Small intestine (tissue), 16 donors: ENCODE results near the gene CEBPB. TPM values are rescaled to one million over a fixed set of nuclear protein-coding genes. Genes with fewer than 3 reads are reported as not detected.
A peak's percentile ranks its signal among the peaks of the same experiment; 100 is the strongest.

Experiments
- DNase-seq, 2 donors: peaks; one replicate each; pipeline versions ENCODE4 v3.0.0 to v3.0.0-alpha.2; 2013
- FAIRE-seq: peaks from 2 replicates; lab custom pipeline; 2012; peaks lifted over from hg19 to GRCh38; lab: Jason Lieb, UNC
- H3K27ac ChIP-seq, 3 donors: one replicate each; pipeline ENCODE4 v1.5.1; 2013; ENCODE audit warnings: low read length in 2 of 3, mild to moderate bottlenecking in 2 of 3, control low read depth in 1 of 3, inconsistent platforms in 1 of 3, low read depth in 1 of 3, moderate library complexity in 1 of 3
- H3K27me3 ChIP-seq, 3 donors: one replicate each; pipeline ENCODE4 v1.6.1; 2013; ENCODE audit warnings: low read length in 3 of 3, inconsistent platforms in 1 of 3; ENCODE audit not compliant: control insufficient read depth in 3 of 3, insufficient read depth in 3 of 3
- H3K36me3 ChIP-seq, 3 donors: one replicate each; pipeline ENCODE4 v1.6.1; 2013; ENCODE audit warnings: low read length in 3 of 3, inconsistent platforms in 1 of 3, low read depth in 1 of 3, mild to moderate bottlenecking in 1 of 3, moderate library complexity in 1 of 3; ENCODE audit not compliant: control insufficient read depth in 3 of 3, insufficient read depth in 2 of 3
- H3K4me1 ChIP-seq, 3 donors: one replicate each; pipeline ENCODE4 v1.6.1; 2013; ENCODE audit warnings: low read length in 2 of 3, inconsistent platforms in 1 of 3, low read depth in 1 of 3, mild to moderate bottlenecking in 1 of 3, moderate library complexity in 1 of 3; ENCODE audit not compliant: control insufficient read depth in 3 of 3, insufficient read depth in 2 of 3
- H3K4me3 ChIP-seq, 3 donors: one replicate each; pipeline ENCODE4 v1.5.1; 2013; ENCODE audit warnings: low read length in 3 of 3, control low read depth in 1 of 3, inconsistent platforms in 1 of 3, low read depth in 1 of 3, mild to moderate bottlenecking in 1 of 3, moderate library complexity in 1 of 3
- H3K9me3 ChIP-seq, 2 donors: one replicate each; pipeline ENCODE4 v1.6.1; 2013; ENCODE audit warnings: low read depth in 1 of 2, low read length in 1 of 2; ENCODE audit not compliant: control insufficient read depth in 2 of 2, insufficient read depth in 1 of 2
- WGBS, 3 donors: extraction: QIAGEN DNeasy Blood & Tissue Kit; methylation state at CpG; one replicate each; pipeline ENCODE4 v1.1.7; 2013; 5-methylcytosine and 5-hydroxymethylcytosine counted together
- long read RNA-seq, 10 donors: transcript quantifications; one replicate each; lab custom pipeline, GENCODE V29; 2026
- polyA plus RNA-seq, 4 donors: library from polyadenylated mRNA; stranded (reverse) in 3 of 4; unstranded in 1 of 4; fragments of 200-250 nt in 3 of 4; fragments of 120-200 nt in 1 of 4; gene quantifications; one replicate each; pipeline versions ENCODE4 v1.2.1 to v1.2.3, GENCODE V29; 2013
- donor health status: healthy with polysubstance abuse.
- donor health status: control.
- donor health status: control.
- donor health status: Bipolar disorder and iron deficiency.
- donor health status: healthy.

CEBPB gene
- 10 to 100 TPM in 3 of 4 donors, 1 to 10 TPM in 1; 7.6 to 26.0 (median 20.4) TPM for polyA plus RNA-seq
- long read RNA-seq, donor 1, transcript CEBPB-201 (1 exons, 1,956 nt) = major isoform, 83 of 83 reads
- long read RNA-seq, donor 1, partial matches to known transcripts = 0 of 83 reads
- long read RNA-seq, donor 1, other reads (novel, unspliced or antisense) = 0 of 83 reads
- long read RNA-seq, donor 2, transcript CEBPB-201 (1 exons, 1,956 nt) = major isoform, 15 of 15 reads
- long read RNA-seq, donor 2, partial matches to known transcripts = 0 of 15 reads
- long read RNA-seq, donor 2, other reads (novel, unspliced or antisense) = 0 of 15 reads
- long read RNA-seq, donor 3, transcript CEBPB-201 (1 exons, 1,956 nt) = major isoform, 29 of 29 reads
- long read RNA-seq, donor 3, partial matches to known transcripts = 0 of 29 reads
- long read RNA-seq, donor 3, other reads (novel, unspliced or antisense) = 0 of 29 reads
- long read RNA-seq, donor 4, partial matches to known transcripts = 0 of 1 reads
- long read RNA-seq, donor 4, other reads (novel, unspliced or antisense) = 0 of 1 reads
- long read RNA-seq, donor 5, transcript CEBPB-201 (1 exons, 1,956 nt) = major isoform, 17 of 17 reads
- long read RNA-seq, donor 5, partial matches to known transcripts = 0 of 17 reads
- long read RNA-seq, donor 5, other reads (novel, unspliced or antisense) = 0 of 17 reads
- long read RNA-seq, donor 6, transcript CEBPB-201 (1 exons, 1,956 nt) = major isoform, 35 of 35 reads
- long read RNA-seq, donor 6, partial matches to known transcripts = 0 of 35 reads
- long read RNA-seq, donor 6, other reads (novel, unspliced or antisense) = 0 of 35 reads
- long read RNA-seq, donor 7, transcript CEBPB-201 (1 exons, 1,956 nt) = major isoform, 29 of 29 reads
- long read RNA-seq, donor 7, partial matches to known transcripts = 0 of 29 reads
- long read RNA-seq, donor 7, other reads (novel, unspliced or antisense) = 0 of 29 reads
- long read RNA-seq, donor 8, transcript CEBPB-201 (1 exons, 1,956 nt) = major isoform, 5 of 5 reads
- long read RNA-seq, donor 8, partial matches to known transcripts = 0 of 5 reads
- long read RNA-seq, donor 8, other reads (novel, unspliced or antisense) = 0 of 5 reads
- long read RNA-seq, donor 9, transcript CEBPB-201 (1 exons, 1,956 nt) = major isoform, 6 of 6 reads
- long read RNA-seq, donor 9, partial matches to known transcripts = 0 of 6 reads
- long read RNA-seq, donor 9, other reads (novel, unspliced or antisense) = 0 of 6 reads
- long read RNA-seq, donor 10, transcript CEBPB-201 (1 exons, 1,956 nt) = major isoform, 38 of 38 reads
- long read RNA-seq, donor 10, partial matches to known transcripts = 0 of 38 reads
- long read RNA-seq, donor 10, other reads (novel, unspliced or antisense) = 0 of 38 reads

DNA sequence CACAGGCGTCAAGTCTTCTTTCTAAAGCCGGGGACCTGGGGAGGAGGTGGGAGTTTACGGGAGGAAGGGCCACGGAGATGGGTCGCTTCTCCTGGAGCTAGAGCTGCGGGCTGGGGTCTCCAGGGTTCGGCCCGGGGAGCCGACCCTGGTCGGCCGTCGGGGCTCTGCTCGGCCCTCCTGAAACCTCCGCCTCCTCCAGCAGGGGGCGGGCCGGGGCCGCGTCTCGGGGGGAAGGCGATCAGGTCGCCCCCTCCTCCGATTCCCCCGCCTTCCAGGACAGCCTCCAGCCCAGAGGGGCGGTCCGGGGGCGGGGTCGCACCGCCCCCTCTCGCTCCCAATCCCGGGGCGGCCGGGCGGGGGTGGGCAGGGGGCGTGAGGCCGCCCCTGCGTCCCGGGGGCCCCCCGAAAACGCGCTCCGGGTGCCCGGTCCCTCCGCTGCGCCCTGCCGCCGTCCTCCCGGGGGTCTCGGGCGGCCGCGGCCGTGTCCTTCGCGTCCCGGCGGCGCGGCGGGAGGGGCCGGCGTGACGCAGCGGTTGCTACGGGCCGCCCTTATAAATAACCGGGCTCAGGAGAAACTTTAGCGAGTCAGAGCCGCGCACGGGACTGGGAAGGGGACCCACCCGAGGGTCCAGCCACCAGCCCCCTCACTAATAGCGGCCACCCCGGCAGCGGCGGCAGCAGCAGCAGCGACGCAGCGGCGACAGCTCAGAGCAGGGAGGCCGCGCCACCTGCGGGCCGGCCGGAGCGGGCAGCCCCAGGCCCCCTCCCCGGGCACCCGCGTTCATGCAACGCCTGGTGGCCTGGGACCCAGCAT lies at the start of gene CEBPB:
Gene CEBPB, plus strand, starts transcription at position 580 of the 814 bp plus-strand sequence. Its CDS starts 204 bp downstream, at position 784.
- peaks cover 3 to 45% (median 4%) of the 10 kb centered on the region in 3 donors for H3K4me1 ChIP-seq
- 1% methylated on average over 64 to 89 of the region's 89 CpGs for WGBS, 3 donors
- peaks cover 0 to 27% (median 0%) of the 10 kb centered on the region in 3 donors for H3K36me3 ChIP-seq
- H3K27me3 ChIP-seq = no peaks in the 10 kb centered on the region
- H3K9me3 ChIP-seq = no peaks in the 10 kb centered on the region
- DNase-seq (peak; percentile 78 to 95), FAIRE-seq (no peak)
- H3K27ac ChIP-seq = peak within 1 kb of the TSS; percentile 95 to 100 (median 99)
- peak within 1 kb of the TSS; percentile 92 for H3K4me3 ChIP-seq

DNA sequence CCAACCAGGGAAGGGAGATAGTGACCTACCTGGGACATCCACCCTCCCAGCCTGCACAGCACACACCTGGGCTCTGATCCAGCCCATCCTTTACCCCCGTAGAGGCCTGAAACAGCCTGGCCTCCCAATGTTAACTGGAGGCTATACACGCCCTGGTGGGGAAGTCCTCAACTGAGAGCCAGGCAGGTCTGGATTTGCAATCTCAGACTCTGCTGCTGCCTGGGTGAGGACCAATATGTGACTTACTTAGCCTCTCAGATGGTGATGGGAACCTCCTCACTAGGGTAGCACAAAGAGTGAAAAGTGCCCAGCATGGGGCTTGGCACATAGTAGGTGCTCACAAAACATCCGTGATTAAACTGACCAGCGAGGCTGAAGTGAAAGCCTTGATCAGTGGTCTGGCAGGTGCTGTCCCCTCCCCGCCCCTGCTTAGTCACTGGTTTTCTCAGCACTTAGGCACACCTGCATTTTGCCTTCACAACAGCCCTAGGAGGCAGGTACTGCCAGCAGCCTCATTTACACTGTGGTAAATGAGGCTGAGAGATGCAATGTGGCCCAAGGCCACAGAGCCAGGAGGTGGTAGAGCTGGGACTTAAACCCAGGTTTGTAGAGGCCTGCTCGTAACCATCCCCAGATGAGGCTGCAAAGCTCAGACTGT lies 49.5 kb upstream of the CEBPB start:
- H3K9me3 ChIP-seq = no peaks in the 10 kb centered on the region
- peaks cover 0 to 5% (median 4%) of the 10 kb centered on the region in 3 donors for H3K4me1 ChIP-seq
- H3K27ac ChIP-seq = no peak overlapping the region
- H3K36me3 ChIP-seq = peaks cover 2 to 78% (median 4%) of the 10 kb centered on the region in 3 donors
- FAIRE-seq (no peak), DNase-seq (no peak)
- H3K4me3 ChIP-seq = no peak overlapping the region
- WGBS, 3 donors = 65 to 85% (median 68%) methylated on average over 6 of the region's 6 CpGs
- H3K27me3 ChIP-seq = no peaks in the 10 kb centered on the region

DNA sequence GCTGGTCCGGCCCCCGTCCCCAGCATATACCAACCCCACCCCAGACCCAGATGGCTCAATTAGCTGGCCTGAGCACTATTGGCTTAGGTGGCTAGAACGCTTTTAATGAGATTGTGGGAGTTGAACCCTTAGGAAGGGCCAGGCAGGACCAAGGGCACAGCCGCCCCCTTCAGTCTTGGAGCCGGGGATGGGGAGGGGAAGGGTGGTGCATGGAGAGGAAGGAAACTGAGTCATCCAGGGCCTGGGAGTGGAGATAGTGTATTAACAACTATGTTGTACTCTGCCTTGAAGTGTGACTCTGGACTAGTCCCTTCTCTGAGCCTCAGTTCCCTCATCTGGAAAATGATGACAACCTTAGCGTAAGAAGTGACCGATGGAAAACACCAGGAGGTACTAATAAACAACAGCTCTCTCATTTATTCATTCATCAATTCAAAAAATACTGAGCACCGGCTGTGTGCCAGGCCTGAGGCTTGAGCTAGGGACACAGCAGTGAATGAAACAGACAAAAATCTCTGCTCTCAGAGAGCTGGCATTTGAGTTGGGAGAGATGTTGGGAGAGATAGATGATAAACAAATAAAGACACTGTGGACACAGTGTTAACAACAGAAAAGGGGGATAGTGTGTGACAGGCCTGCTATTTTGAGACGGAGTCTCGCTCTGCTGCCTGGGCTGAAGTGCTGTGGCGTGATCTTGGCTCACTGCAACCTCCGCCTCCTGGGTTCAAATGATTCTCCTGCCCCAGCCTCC lies 48.6 kb upstream of the CEBPB start:
- Histone ChIP-seq H3K36me3 (peaks cover 4 to 78% (median 4%) of the 10 kb centered on the region in 3 donors), H3K27ac (no peak overlapping the region), H3K4me3 (no peak overlapping the region), H3K27me3 (no peaks in the 10 kb centered on the region), H3K9me3 (no peaks in the 10 kb centered on the region), H3K4me1 (peaks cover 1 to 5% (median 3%) of the 10 kb centered on the region in 3 donors)
- DNase-seq = no peak
- no peak for FAIRE-seq
- WGBS, 3 donors = 87 to 94% (median 93%) methylated on average over 10 to 12 of the region's 12 CpGs

DNA sequence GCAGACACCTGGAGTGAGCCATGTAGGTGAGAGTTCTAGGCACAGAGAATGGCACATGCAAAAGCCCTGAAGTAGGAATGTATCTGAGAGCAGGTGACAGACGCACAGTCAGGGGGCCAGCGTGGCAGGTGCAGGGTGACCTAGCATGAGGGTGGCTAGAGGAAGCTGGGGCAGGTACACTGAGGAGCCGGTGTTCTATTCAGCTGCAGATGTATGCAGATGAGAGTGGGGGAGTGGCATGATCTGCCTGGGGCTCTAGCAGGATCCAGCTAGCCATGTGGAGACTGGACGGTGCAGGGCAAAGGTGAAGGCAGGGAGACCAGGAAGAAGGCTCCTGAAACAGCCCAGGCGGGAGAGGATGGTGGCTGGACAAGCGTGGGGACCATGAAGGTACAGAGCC lies 47.8 kb upstream of the CEBPB start:
- Histone ChIP-seq H3K9me3 (no peaks in the 10 kb centered on the region), H3K4me3 (no peak overlapping the region), H3K4me1 (peaks cover 2 to 8% (median 5%) of the 10 kb centered on the region in 3 donors), H3K27ac (no peak overlapping the region), H3K36me3 (peaks cover 4 to 82% (median 4%) of the 10 kb centered on the region in 3 donors), H3K27me3 (no peaks in the 10 kb centered on the region)
- no peak for FAIRE-seq
- 42 to 72% (median 64%) methylated on average over 6 of the region's 6 CpGs for WGBS, 3 donors
- DNase-seq = peak in 1 of 2 donors; percentile 26

DNA sequence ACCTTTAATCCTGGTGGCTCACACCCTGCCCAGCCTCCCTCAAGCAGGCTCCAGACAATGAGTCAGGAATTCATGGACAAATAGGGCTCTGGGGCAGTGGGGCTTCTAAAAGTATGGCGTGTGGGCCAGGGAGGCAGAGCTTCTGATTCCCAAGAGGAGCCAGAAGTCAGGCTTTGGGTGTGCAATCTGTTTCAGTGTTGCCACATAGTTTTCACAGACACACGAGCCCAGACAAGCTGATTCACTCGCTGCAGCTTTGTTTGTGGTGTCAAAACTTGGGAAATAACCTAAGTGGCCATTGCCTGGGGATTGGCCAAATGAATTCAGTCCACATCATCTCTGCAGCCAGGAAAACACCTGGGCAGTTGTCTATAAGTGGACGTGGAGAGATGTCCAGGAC lies 46.3 kb upstream of the CEBPB start:
- Histone ChIP-seq H3K4me3 (no peak overlapping the region), H3K27ac (peak overlapping the region in 1 of 3 donors; percentile 40), H3K36me3 (peaks cover 4 to 84% (median 4%) of the 10 kb centered on the region in 3 donors), H3K9me3 (no peaks in the 10 kb centered on the region), H3K4me1 (peaks cover 0 to 5% (median 2%) of the 10 kb centered on the region in 3 donors), H3K27me3 (no peaks in the 10 kb centered on the region)
- FAIRE-seq = no peak
- DNase-seq = no peak
- WGBS, 3 donors = 69 to 81% (median 81%) methylated on average over 4 of the region's 4 CpGs

DNA sequence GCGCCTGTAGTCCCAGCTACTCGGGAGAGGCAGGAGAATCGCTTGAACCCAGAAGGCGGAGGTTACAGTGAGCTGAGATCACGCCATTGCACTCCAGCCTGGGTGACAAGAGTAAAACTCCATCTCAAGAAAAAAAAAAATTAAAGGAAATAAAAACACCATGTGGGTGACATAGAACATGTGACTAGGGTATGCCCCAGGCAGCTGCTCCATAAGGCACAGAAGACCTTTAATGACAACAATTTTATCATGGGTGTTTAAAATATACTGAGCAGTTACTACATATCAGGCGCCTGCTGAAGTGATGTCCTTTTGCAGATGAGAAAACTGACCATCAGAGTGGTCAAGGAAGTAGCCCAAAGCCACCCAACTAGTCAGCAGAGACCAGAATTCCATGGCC lies 45.1 kb upstream of the CEBPB start:
- 89 to 98% (median 92%) methylated on average over 6 of the region's 6 CpGs for WGBS, 3 donors
- FAIRE-seq (no peak), DNase-seq (no peak)
- no peak overlapping the region for H3K27ac ChIP-seq
- H3K36me3 ChIP-seq = peaks cover 4 to 84% (median 4%) of the 10 kb centered on the region in 3 donors
- H3K9me3 ChIP-seq = no peaks in the 10 kb centered on the region
- H3K27me3 ChIP-seq = no peaks in the 10 kb centered on the region
- no peak overlapping the region for H3K4me3 ChIP-seq
- peaks cover 0 to 5% (median 2%) of the 10 kb centered on the region in 3 donors for H3K4me1 ChIP-seq
